Stimulated activated CD8-positive, alpha-beta memory T cell treated with anti-CD3 and anti-CD28 coated beads, Interleukin-12 subunit alpha, Interleukin-12 subunit beta, amount 100 ng/mL, for 4 hours (primary cell): ENCODE measurements around the gene ADGRE2.
"Not testable (repeated sequence)": the region's sequence is repeated elsewhere in the genome, so short reads cannot be mapped to it uniquely, and the experiment has no call there.

Source experiments
- DNase-seq: peaks from one replicate; pipeline ENCODE4 v3.0.0-alpha.2; 2020; ENCODE audit warnings: low read depth

The ADGRE2 gene

DNA sequence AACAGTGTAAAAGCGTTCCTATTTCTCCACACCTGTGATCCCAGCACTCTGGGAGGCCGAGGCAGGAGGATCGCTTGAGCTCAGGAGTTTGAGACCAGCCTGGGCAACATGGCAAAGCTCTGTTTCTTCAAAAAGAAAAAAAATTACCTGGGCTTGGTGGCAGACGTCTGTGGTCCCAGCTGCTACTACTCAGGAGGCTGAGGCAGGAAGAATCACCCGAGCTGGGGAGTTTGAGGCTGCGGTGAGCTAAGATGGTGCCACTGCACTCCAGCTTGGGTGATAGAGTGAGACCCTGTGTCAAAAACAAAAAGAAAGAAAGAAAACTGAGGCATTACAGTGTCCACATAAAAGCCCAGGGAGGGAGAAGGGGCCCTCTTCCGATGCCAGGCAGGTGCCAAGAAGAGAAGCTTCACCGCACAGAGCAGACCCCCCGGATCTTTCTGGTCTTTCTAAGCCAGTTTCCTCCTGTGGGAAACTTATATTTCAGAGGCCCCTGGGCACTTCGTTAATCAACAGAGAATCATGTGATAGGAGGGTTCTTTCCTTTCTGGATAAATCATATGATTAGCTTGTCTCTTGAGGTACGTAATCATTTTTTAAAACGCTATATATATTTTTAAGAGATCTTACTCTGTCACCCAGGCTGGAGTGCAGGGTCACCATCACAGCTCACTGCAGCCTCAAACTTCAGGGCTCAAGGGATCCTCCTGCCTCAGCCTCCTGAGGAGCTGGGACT is at the start of gene ADGRE2:
ADGRE2 (minus strand) TSS at position 451 of the 736 bp plus-strand sequence. CDS start 1,804 bp downstream, outside the sequence.
- DNase-seq = not testable (repeated sequence)

DNA sequence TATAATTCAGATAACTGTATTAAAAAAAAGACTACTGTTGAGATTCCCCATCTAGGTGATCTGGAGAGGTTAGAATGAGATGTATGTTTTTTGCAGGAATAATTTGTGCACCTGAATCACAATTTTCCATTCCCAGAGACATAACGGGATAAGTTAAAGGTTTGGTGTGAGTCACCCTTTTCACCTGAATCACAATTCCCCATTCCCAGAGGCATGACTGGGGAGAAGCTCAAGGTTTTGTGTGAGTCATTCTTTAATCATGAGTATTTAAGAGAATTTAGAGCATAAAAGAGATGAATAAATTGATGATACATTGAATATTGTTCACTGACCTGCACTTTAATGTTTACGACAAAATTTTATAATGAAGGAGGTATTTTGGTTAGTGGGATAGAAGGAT is 47.6 kb upstream of the ADGRE2 start:
- DNase-seq = no peak

DNA sequence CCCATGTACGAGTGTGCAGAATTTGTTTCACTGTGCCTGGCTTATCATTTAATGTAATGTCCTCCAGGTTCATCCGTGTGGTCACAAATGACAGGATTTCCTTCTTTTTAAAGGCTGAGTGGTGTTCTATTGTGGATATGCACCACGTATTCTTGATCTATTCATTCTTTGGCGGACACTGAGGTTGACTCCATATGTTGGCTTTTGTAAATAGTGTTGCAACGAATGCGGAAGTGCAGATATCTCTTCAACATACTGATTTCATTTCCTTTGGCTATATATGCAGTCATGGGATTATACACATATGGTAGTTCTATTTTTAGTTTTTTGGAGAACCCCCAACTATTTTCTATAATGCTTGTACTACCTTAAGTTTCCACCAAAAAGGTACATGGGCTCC is 43.6 kb upstream of the ADGRE2 start:
- no peak for DNase-seq

GRCh38 chr19:14818588-14818987 is 40.2 kb upstream of the ADGRE2 start:
- DNase-seq = no peak

GRCh38 chr19:14817052-14817451 is 38.7 kb upstream of the ADGRE2 start:
- DNase-seq = no peak

- DNase-seq = no peak
Measured at GRCh38 chr19:14814982-14815652, 36.8 kb upstream of the ADGRE2 start.

- DNase-seq = no peak
Measured at GRCh38 chr19:14809272-14810057, 31.1 kb upstream of the ADGRE2 start.

- DNase-seq = no peak
Measured at GRCh38 chr19:14804765-14805164, 26.4 kb upstream of the ADGRE2 start.

DNA sequence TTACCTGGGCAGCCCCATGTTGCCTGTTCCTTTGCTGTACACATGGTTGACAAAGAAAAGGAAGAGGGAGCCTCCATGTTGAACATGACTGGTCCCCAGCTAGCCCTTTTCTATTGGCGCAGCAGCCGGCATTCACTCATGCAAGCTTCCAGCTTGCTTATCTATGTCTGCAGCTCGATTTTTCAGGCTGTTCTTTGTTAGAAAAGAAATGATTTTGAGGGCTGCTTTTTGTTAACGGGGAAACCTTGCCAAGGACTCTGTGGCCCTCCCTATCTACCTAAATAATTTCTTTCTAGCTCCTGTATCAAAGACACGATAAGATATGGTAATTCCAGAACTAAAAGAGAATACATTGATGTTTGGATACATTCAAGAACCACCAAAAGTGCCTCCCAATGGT is 20.4 kb upstream of the ADGRE2 start:
- DNase-seq = no peak

DNA sequence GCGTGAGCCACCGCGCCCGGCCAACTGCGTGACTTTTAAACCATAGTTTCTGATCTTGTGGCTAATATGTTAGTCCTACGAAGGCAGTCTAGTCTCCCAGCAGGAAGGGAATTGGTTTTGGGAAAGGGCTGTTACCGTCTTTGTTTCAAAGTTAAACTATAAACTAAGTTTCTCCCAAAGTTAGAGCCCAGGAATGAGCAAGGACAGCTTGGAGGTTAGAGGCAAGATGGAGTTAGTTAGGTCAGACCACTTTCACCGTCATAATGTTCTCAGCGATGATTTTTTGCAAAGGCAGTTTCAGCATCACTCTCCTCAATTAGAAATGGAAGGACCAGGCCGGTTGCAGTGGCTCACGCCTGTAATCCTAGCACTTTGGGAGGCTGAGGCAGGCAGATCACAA is 17.7 kb upstream of the ADGRE2 start:
- DNase-seq = no peak

DNA sequence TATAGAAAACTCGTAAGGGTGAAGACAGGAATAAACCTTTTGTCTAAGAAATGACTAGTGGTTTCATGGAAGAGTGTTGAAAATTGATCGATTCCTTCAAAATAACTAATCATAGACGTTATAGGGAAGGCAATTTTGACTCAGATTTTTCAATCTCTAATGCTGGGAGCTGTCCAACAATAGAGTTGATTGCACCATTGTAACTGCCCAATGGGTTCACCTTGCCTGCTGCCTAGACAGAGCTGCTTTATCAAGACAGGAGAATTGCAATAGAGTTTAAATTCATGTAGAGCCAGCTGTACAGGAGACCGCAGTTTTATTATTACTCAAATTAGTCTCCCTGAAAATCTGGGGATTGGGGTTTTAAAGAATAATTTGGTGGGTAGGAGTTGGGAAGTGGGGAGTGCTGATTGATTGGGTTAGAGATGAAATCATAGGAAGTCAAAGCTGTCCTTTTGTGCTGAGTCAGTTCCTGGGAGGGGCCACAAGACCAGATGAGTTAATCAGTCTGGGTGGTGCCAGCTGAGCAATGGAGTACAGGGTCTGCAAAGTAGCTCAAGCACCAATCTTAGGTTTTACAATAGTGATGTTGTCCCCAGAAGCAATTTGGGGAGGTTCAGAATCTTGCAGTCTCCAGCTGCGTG is 16.8 kb upstream of the ADGRE2 start:
- no peak for DNase-seq

DNA sequence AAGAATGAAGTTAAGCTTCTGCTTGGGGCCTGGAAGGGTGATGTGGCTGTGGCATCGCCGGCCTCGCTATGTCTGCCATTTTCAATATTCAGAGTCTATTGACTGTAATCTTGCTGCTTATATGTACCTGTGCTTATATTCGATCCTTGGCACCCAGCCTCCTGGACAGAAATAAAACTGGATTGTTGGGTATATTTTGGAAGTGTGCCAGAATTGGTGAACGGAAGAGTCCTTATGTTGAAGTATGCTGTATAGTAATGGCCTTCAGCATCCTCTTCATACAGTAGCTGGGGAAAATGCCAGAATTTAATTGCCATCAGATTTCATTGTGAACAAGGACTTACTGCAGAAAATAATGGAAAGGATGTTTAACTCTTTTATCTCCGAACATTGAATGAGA is 13.9 kb upstream of the ADGRE2 start:
- not testable (repeated sequence) for DNase-seq

DNA sequence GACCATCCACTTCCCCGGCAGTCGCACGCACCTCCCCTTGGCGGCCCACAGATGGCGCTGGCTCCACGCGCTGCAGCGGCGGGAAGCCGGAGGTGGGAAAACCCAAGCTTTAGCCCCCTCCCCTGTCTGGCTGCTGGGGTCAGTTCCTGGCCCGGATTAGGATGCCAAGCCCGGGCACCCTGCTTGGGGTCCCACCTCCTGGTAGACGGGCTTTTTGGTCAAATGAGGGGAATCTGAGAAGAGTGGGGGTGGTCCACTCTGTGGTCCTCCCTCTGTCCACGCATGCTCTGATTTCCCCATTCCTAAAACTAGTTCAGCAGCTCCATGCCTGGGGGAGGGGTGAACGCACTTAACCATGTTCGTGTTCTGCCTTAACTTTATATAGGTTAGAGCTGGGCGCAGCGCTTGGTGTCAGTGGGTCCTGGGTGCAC is 8.1 kb upstream of the ADGRE2 start:
- DNase-seq = no peak

DNA sequence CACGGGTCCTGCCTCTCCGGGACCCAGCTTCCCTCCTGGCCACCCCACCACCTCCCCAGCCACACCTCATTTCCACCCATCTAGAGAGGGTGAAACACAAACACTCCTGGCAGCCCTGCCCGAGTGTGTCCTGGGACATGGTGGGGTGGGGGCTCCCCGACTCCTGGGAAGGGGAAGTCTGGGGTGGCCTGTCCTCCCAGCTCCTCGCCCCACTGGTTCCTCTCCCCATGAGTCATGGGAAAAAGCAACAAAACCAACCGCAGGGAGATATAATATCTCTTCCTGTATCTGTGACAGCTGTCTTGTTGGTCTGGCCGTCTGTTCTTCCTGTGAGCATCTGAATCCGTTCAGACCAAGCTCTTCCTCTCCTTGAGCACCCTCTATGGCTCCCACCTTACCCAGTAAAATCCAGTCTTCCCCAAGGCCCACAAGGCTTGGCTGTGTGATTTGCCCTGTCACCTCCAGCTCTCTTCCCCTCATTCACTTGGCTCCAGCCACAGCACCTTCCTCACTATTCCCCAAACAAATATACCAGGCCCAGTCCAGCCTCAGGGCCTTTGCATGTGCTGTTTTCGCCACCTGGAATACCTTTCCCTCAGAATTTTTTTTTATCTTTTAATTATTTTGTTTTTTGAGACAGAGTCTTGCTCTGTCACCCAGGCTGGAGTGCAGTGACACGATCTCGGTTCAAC is 6.9 kb upstream of the ADGRE2 start:
- not testable (repeated sequence) for DNase-seq

GRCh38 chr19:14784730-14785101 is 6.4 kb upstream of the ADGRE2 start:
- DNase-seq = not testable (repeated sequence)

GRCh38 chr19:14783410-14783998 is 5.1 kb upstream of the ADGRE2 start:
- not testable (repeated sequence) for DNase-seq

- DNase-seq = no peak
Measured at GRCh38 chr19:14782626-14783409, 4.5 kb upstream of the ADGRE2 start.

DNA sequence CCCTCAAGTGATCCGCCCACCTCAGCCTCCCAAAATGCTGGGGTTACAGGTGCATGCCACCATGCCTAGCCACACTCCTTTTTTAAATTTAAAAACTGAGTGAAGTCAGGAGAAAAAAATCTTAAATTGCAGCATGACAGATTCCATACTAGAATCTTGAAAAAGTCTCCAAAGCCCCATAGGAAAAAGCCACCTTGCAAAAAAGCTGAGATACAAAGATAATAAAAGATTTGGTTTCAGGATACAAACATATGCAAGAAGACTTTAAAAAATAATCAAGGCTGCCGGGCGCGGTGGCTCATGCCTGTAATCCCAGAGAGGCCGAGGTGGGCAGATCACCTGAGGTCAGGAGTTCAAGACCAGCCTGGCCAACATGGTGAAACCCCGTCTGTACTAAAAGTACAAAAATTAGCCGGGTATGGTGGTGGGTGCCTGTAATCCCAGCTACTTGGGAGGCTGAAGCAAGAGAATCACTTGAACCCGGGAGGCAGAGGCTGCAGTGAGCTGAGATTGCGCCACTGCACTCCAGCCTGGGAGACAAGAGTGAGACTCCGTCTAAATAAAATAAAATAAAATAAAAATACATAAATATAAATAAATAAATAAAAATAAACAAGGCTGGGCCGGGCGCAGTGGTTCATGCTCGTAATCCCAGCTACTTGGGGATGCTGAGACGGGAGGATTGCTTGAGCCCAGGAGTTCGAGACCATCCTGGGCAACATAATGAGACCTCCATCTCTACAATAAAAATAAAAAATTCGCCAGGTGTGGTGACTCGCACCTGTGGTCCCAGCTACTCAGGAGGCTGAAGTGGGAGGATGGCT is 3.6 kb upstream of the ADGRE2 start:
- not testable (repeated sequence) for DNase-seq

GRCh38 chr19:14780622-14781225 is 2.4 kb upstream of the ADGRE2 start:
- not testable (repeated sequence) for DNase-seq
